Naive B cell (primary cell): ENCODE measurements around the gene CCNE1. TPM values are rescaled to one million over a fixed set of nuclear protein-coding genes. Genes with fewer than 3 reads are reported as not detected.
"Not testable (repeated sequence)": the region's sequence is repeated elsewhere in the genome, so short reads cannot be mapped to it uniquely, and the experiment has no call there.

Experiments
- ATAC-seq, 2 donors: fragments of 150-1000 bp; cut with Tn5 transposase; 2 replicates each; pipeline ENCODE4 v1.10.0; 2021; ENCODE audit warnings: low read depth in 2 of 2, mild to moderate bottlenecking in 2 of 2, moderate library complexity in 2 of 2
- DNase-seq: peaks from one replicate; pipeline ENCODE4 v3.0.0; 2022
- H3K27ac Mint-ChIP-seq, 6 donors: one replicate each; pipeline ENCODE4 v1.8.0; 2020 to 2022; ENCODE audit warnings: mild to moderate bottlenecking in 6 of 6, mixed read lengths in 6 of 6, moderate library complexity in 5 of 6, inconsistent platforms in 2 of 6
- H3K27me3 Mint-ChIP-seq, 3 donors: one replicate each; pipeline ENCODE4 v1.8.0; 2021 to 2022; ENCODE audit warnings: mixed read lengths in 3 of 3, mild to moderate bottlenecking in 1 of 3
- H3K36me3 Mint-ChIP-seq, 2 donors: one replicate each; pipeline ENCODE4 v1.8.0; 2020 to 2022; ENCODE audit warnings: mixed read lengths in 2 of 2, inconsistent platforms in 1 of 2, mild to moderate bottlenecking in 1 of 2
- H3K4me1 Mint-ChIP-seq, 3 donors: one replicate each; pipeline ENCODE4 v1.8.0; 2020 to 2022; ENCODE audit warnings: mixed read lengths in 3 of 3, inconsistent platforms in 1 of 3, mild to moderate bottlenecking in 1 of 3, moderate library complexity in 1 of 3
- H3K4me3 Mint-ChIP-seq, 8 donors: one replicate each; pipeline ENCODE4 v1.8.0; 2020 to 2022; ENCODE audit warnings: mild to moderate bottlenecking in 8 of 8, mixed read lengths in 8 of 8, moderate library complexity in 8 of 8, inconsistent platforms in 2 of 8
- H3K9me3 Mint-ChIP-seq, 7 donors: one replicate each; pipeline ENCODE4 v1.8.0; 2020 to 2022; ENCODE audit warnings: mixed read lengths in 7 of 7, mild to moderate bottlenecking in 5 of 7, inconsistent platforms in 2 of 7, moderate library complexity in 1 of 7
- polyA plus RNA-seq, 6 donors: library from polyadenylated mRNA; unstranded; fragments of 300-500 nt; fragmentation: Illumina TruSeq; gene quantifications; one replicate each; pipeline ENCODE4 v1.2.3, GENCODE V29; 2021; ENCODE audit warnings: low read depth in 6 of 6

CCNE1 gene
- polyA plus RNA-seq, 6 donors from 2014 or later: not detected

DNA sequence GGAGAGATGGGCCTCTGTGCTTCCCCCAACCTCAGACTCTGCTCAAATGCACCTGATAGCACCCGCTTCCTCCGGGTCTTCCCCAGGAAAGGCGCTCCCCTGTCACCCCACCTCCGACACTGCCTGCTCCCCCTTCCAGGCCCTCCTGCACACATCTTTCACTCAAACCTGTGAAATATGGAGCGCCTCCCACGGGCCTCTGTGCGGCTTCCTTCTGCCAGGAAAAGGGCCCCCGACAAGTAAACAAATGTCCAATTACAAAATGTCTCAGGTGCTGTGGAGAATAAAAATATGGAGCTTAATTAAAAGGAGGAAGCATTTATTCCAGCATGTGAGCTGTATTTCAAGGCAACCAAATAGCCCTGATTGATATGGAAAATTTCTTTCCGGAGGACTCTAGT, 15.6 kb upstream of the CCNE1 start:
- Mint-ChIP-seq H3K4me1 (peaks cover 0 to 3% (median 0%) of the 10 kb centered on the region in 3 donors), H3K4me3 (no peak overlapping the region), H3K27me3 (peaks cover 18 to 32% (median 31%) of the 10 kb centered on the region in 3 donors), H3K9me3 (peaks cover 0 to 6% (median 0%) of the 10 kb centered on the region in 7 donors), H3K27ac (no peak overlapping the region), H3K36me3 (no peaks in the 10 kb centered on the region)
- ATAC-seq (no peak), DNase-seq (no peak)

DNA sequence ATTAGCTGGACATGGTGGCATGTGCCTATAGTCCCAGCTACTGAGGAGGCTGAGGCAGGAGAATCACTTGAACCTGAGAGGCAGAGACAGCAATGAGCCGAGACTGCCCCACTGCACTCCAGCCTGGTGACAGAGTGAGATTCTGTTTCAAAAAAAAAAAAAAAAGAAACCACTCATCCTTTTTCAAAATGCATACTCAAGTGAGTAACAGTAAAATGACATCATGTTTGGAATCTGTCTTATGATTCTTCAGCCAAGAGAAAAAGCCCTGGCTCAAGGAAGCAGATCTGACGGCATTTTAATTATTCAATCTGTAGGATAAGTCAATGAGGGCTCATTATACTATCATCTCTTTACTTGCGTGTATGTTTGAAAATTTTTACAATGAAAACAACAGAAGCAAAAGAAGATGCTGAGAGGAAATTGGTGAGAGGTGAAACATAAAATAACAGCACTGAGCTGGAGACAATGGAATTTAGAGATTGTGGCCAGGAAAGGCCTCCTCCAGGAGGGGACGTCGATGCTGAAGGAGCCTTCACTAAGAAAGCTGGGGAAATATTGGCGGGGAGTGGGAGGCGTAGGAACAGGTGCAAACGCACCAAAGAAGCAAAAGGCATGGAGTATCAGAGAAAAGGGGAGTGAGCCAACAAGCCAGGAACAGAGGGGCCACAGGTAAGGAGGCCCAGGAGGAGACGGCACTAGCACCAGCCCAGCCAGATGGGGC, 12.9 kb upstream of the CCNE1 start:
- ATAC-seq (no peak), DNase-seq (no peak)
- peaks cover 0 to 3% (median 0%) of the 10 kb centered on the region in 3 donors for H3K4me1 Mint-ChIP-seq
- peaks cover 0 to 4% (median 0%) of the 10 kb centered on the region in 7 donors for H3K9me3 Mint-ChIP-seq
- peaks cover 9 to 26% (median 19%) of the 10 kb centered on the region in 3 donors for H3K27me3 Mint-ChIP-seq
- H3K4me3 Mint-ChIP-seq: no peak overlapping the region
- no peak overlapping the region for H3K27ac Mint-ChIP-seq
- no peaks in the 10 kb centered on the region for H3K36me3 Mint-ChIP-seq

DNA sequence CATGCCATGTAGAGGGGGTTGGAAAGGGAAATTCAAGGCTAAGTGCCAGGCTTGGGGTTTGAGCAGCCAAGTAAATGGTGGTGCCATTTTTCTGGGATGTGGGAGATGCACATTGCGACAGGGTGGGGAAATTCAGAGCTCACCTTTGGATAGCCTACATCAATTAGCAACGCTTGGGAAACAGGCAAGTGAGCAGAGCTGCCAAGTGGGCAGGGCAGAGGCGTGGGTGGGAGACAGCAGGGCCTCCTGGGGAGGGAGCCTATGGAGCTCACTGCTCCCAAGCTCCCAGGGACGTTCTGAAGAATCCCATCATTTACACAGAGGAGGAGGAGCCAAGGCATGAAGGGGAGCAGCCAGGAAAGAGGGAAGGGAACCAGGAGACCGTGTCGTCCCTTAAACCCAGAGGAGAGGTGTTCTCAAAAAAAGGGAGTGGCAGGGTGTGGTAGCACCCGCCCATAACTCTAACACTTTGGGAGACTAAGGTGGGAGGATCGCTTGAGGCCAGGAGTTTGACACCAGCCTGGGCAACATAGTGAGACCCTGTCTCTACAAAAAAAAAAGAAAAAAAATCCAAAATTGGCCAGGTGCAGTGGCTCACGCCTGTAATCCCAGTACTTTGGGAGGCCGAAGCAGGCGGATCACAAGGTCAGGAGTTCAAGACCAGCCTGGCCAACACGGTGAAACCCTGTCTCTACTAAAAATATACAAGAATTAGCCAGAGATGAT, 11.5 kb upstream of the CCNE1 start:
- Mint-ChIP-seq H3K4me1 (peaks cover 0 to 3% (median 0%) of the 10 kb centered on the region in 3 donors), H3K9me3 (peaks cover 0 to 4% (median 0%) of the 10 kb centered on the region in 7 donors), H3K27ac (peak overlapping the region in 1 of 6 donors; percentile 54), H3K4me3 (no peak overlapping the region), H3K27me3 (peaks cover 11 to 19% (median 19%) of the 10 kb centered on the region in 3 donors), H3K36me3 (no peaks in the 10 kb centered on the region)
- ATAC-seq (no peak), DNase-seq (no peak)

DNA sequence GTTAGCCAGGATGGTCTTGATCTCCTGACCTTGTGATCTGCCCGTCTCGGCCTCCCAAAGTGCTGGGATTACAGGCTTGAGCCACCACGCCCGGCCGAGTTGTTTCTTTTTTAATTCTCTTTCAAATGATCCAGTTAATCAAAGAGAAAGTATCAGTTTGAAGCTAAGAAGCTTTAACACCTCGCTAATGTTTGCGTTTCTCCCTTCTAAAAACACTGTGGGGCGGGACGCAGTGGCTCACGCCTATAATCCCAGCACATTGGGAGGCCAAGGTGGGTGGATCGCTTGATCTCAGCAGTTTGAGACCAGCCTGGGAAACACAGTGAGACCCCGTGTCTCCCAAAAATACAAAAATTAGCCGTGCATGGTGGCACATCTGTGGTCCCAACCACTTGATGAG, 7.8 kb upstream of the CCNE1 start:
- H3K4me3 Mint-ChIP-seq, H3K4me1 Mint-ChIP-seq, H3K9me3 Mint-ChIP-seq, H3K36me3 Mint-ChIP-seq, ATAC-seq, H3K27ac Mint-ChIP-seq, DNase-seq: not testable (repeated sequence)
- peaks cover 4 to 12% (median 6%) of the 10 kb centered on the region in 3 donors for H3K27me3 Mint-ChIP-seq

DNA sequence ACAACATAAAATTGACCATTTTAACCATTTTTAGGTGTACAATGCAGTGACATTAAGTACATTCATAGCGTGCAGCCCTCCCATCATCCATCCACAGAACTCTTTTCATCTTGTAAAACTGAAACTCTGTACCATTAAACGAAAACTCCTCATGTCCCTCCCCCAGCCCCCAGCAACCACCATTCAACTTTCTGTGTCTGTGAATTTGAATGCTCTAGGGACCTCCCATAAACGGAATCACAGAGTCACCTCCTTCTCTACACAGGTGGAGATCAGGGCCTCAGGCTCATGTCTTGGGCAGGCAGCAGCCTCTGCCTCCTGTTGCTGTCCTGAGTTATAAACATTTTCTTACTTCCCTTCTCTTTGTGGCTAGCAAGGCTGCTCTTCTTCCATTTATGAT, 7.3 kb upstream of the CCNE1 start:
- no peaks in the 10 kb centered on the region for H3K36me3 Mint-ChIP-seq
- peaks cover 4 to 6% (median 6%) of the 10 kb centered on the region in 3 donors for H3K27me3 Mint-ChIP-seq
- no peak for ATAC-seq
- H3K27ac Mint-ChIP-seq: no peak overlapping the region
- H3K9me3 Mint-ChIP-seq: peaks cover 0 to 4% (median 0%) of the 10 kb centered on the region in 7 donors
- H3K4me1 Mint-ChIP-seq: peaks cover 0 to 3% (median 0%) of the 10 kb centered on the region in 3 donors
- no peak overlapping the region for H3K4me3 Mint-ChIP-seq
- DNase-seq: no peak

DNA sequence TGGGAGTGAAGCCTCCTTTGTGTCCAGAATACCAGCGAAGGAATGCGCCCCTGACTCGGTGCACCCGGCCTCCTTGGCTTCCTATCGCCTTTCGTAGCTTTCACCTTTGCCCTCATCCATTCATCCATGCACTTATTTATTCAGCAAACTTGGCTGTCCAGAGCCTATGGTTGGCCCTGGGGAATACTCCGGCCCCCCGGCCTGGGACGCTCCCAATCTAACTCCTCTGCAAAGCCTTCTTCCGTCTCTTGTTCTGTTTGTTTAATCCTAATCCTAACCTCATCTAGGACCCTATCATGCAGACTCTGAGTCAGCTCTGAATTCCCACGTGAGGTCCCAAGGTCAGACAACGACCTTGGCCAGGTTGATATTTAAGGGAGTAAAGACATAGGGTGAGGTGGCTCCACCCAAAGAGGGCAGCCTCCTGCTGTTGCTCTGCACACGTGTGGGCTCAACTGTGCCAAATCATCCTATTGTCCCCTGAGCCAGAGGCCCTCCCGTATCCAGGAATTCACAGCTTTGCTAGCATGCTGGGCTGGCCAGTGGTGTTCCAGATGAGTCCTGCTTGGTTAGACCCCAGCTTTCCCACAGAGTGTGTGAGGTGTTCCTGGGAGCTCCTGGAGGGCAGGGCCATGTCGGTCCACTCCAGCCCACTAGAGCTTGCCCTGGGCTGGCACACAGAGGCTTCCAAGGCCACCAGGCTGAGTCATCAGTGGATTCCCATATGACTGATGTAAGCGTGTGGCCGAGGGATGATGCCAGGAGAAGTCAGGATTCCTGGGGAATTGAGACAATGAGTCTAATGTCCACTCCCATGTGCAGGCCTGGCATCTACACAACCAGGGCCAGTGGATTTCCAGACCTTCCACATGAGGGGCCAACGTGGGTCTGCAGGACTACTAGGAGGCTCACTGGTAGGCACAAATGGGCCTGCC, 6.5 kb upstream of the CCNE1 start:
- ATAC-seq (no peak), DNase-seq (no peak)
- peaks cover 0 to 4% (median 0%) of the 10 kb centered on the region in 3 donors for H3K27me3 Mint-ChIP-seq
- peaks cover 0 to under 1% (median 0%) of the 10 kb centered on the region in 7 donors for H3K9me3 Mint-ChIP-seq
- H3K4me3 Mint-ChIP-seq: peak overlapping the region in 1 of 8 donors; percentile 2
- no peak overlapping the region for H3K27ac Mint-ChIP-seq
- H3K36me3 Mint-ChIP-seq: no peaks in the 10 kb centered on the region
- H3K4me1 Mint-ChIP-seq: peaks cover 0 to 1% (median under 1%) of the 10 kb centered on the region in 3 donors

DNA sequence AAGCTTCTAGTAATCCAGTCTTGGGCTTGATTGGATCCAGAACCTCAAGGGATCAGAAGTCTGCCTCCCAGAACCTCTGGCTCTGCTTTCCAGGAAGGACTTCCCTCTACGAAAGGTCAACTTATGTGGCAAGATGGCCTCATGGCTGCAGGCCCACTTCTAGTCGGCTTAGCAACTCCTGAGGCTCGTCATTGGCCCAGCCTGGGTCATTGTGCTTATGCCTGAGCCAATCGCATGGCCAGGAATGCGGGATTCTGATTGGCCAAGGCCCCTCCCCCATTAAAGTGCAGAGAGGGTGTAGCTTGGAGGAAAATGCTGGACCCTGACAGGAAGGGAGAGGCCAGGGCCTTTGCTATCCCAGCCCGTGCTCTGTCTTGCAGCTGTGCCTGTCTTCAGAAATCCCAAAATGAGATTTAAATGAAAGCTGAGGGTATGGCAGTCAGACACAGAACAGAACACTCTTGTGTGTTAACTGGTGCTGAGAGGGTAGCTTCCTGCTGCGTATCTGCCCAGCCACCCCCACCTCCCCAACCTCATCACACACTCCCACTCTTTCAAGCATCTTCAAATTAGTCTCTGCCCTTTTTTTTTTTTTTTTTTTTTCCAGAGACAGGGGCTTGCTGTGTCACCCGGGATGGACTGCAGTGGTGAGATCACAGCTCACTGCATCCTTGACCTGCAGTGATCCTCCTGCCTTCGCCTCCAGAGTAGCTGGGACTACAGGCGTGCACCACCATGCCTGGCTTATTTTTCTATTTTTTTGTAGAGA, 5.5 kb upstream of the CCNE1 start:
- H3K36me3 Mint-ChIP-seq: no peaks in the 10 kb centered on the region
- H3K4me3 Mint-ChIP-seq: peak overlapping the region in 1 of 8 donors; percentile 37
- H3K27me3 Mint-ChIP-seq: peaks cover 0 to 4% (median 0%) of the 10 kb centered on the region in 3 donors
- H3K4me1 Mint-ChIP-seq: peaks cover 5 to 7% (median 7%) of the 10 kb centered on the region in 3 donors
- H3K27ac Mint-ChIP-seq: no peak overlapping the region
- H3K9me3 Mint-ChIP-seq: no peaks in the 10 kb centered on the region
- ATAC-seq: no peak
- no peak for DNase-seq

DNA sequence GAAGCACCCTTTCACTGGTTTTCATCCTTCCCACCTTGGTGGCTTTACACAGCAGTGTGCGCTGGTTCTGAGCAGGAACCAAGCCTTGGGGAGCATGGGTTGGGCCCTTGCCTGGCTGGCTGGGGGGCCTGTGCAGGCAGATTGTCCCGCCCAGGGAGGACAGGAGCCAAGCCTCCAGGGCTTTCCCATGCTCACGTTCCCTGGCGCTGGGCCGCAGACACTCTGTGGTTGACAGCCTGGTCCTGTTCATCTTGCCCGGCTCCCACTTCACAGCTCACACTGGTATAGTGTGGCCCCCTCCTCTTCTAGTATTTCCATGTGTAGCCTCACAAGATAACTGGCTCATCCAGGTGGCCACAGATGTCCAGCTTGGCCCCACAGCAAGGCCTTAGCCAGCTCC, 4.6 kb upstream of the CCNE1 start:
- DNase-seq: no peak
- no peak for ATAC-seq
- Mint-ChIP-seq H3K27me3 (peaks cover 0 to 4% (median 0%) of the 10 kb centered on the region in 3 donors), H3K9me3 (no peaks in the 10 kb centered on the region), H3K4me1 (peaks cover 5 to 7% (median 7%) of the 10 kb centered on the region in 3 donors), H3K27ac (no peak overlapping the region), H3K4me3 (peak overlapping the region in 1 of 8 donors; percentile 37), H3K36me3 (no peaks in the 10 kb centered on the region)

DNA sequence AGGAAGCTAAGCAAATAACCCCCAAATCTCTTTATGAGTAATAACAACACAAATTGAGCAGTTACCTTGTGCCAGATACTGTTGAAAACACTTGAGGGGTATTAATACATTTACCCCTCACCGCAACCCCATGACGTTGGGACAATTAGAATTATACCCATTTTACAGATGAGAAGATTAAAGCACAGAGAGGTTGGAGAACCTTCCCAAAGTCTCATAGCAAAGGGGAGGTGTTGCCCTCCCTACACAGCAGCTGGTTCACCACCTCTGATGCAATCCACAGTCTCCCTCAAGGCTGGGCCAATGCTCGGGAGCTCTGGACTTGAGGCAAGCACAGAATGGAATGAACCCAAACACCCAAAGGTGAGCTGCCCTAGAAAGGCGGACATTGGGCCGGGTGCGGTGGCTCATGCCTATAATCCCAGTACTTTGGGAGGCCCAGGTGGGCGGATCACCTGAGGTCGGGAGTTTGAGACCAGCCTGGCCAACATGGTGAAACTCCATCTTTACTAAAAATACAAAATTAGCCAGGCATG, 3.9 kb upstream of the CCNE1 start:
- peak overlapping the region in 1 of 8 donors; percentile 43 for H3K4me3 Mint-ChIP-seq
- DNase-seq (no peak), ATAC-seq (no peak)
- H3K36me3 Mint-ChIP-seq: no peaks in the 10 kb centered on the region
- H3K27ac Mint-ChIP-seq: peak overlapping the region in 1 of 6 donors; percentile 18
- peaks cover 0 to 4% (median 0%) of the 10 kb centered on the region in 3 donors for H3K27me3 Mint-ChIP-seq
- no peaks in the 10 kb centered on the region for H3K9me3 Mint-ChIP-seq
- peaks cover 9 to 11% (median 11%) of the 10 kb centered on the region in 3 donors for H3K4me1 Mint-ChIP-seq

DNA sequence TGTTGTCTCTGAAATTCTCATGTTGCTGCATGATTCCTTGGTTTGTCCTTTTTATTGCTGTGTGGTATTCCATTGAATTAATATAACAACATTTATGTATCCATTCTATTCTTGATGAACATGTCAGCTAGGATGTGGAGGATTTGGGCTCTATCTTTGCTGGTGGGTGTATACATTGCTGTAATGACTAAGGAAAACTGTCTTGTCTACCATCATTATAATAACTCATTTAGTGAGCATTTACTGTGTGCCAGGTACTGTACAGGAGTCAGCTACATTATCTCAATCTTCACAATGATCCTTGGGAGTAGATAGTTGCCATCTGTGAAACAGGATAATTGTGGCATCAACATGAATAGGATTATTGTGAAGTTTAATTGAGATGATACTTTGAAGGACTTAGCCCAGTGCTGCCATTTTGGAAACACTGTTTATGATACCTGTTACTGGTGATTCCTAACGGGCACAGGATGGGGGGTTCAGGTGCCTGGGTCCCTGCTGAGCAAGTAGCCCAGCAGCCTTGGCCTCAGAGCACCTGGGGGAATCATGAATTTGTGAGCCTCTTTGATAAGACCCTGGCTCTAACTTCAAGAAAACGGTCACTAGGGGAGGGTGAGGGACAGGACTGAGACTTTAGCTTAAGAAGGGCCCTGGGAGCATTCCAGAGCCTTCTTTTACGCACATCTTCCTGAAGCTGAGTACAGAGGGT, 1.8 kb upstream of the CCNE1 start:
- H3K27ac Mint-ChIP-seq: peak overlapping the region in 4 of 6 donors; percentile 68 to 90 (median 76)
- no peaks in the 10 kb centered on the region for H3K36me3 Mint-ChIP-seq
- H3K4me3 Mint-ChIP-seq: peak overlapping the region in 7 of 8 donors; percentile 68 to 91 (median 80)
- peaks cover 0 to 5% (median 0%) of the 10 kb centered on the region in 3 donors for H3K27me3 Mint-ChIP-seq
- DNase-seq (no peak), ATAC-seq (no peak)
- H3K4me1 Mint-ChIP-seq: peaks cover 9 to 12% (median 11%) of the 10 kb centered on the region in 3 donors
- H3K9me3 Mint-ChIP-seq: no peaks in the 10 kb centered on the region

DNA sequence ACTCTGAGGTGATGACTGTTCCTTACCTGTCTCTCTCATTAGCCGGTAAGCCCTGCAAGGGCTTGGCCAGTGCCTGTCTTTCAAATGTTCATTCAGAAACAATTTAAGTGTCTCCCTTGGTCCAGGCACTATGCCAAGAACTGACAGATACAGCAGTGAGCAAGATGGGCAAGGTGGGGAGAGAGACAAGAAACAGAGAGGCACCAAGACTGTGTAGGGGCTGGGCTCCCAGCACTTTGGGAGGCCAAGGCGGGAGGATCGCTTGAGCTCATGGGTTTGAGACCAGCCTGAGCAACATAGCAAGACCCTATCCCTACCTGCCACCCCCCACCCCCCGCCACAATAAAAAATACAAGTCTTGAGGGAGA, 1.3 kb upstream of the CCNE1 start:
- Mint-ChIP-seq H3K4me1 (peaks cover 9 to 16% (median 12%) of the 10 kb centered on the region in 3 donors), H3K9me3 (no peaks in the 10 kb centered on the region), H3K27me3 (peaks cover 0 to 3% (median 0%) of the 10 kb centered on the region in 3 donors), H3K36me3 (no peaks in the 10 kb centered on the region), H3K27ac (peak overlapping the region in 5 of 6 donors; percentile 68 to 90 (median 80)), H3K4me3 (peak overlapping the region; percentile 68 to 91 (median 78))
- no peak for ATAC-seq
- no peak for DNase-seq
